PC-3 (cell line): ENCODE measurements around the gene ACP3. TPM values are rescaled to one million over a fixed set of nuclear protein-coding genes. Genes with fewer than 3 reads are reported as not detected.

Source experiments
- ATAC-seq: fragments of 200-7000 bp; cut with Tn5 transposase; 2 replicates; pipeline ENCODE4 v1.9.1; 2020; ENCODE audit warnings: mild to moderate bottlenecking, moderate library complexity
- BruUV-seq: library from RNA; stranded (reverse); fragments of 400-500 nt; replicated peaks from 2 replicates; lab custom pipeline; 2021; lab: Mats Ljungman, UMichigan
- CTCF ChIA-PET: fragments of 300-600 bp; sonication (Branson Sonifier 250); formaldehyde crosslinking; loops from one replicate; lab custom pipeline; 2022; ENCODE audit warnings: antibody characterized with exemption; lab: Charles Lee
- POLR2A ChIA-PET: fragments of 300-600 bp; sonication (Branson Sonifier 250); formaldehyde crosslinking; loops from one replicate; lab custom pipeline; 2022; ENCODE audit warnings: antibody characterized with exemption; ENCODE audit not compliant: unreplicated experiment; lab: Charles Lee
- DNase-seq: peaks from one replicate; pipeline ENCODE4 v3.0.0-alpha.2; 2015
- H2AFZ ChIP-seq: fragments of 300-600 bp; sonication (generic); 2 replicates; pipeline ENCODE4 v1.6.0; 2016; ENCODE audit warnings: antibody characterized with exemption, low read length
- H3F3A ChIP-seq: fragments of 300-600 bp; sonication (generic); one replicate; pipeline ENCODE4 v1.6.0; 2017; ENCODE audit warnings: antibody characterized with exemption, low read length, control low read depth, mild to moderate bottlenecking; ENCODE audit not compliant: unreplicated experiment
- H3K27ac ChIP-seq: fragments of 300-600 bp; sonication (generic); 2 replicates; pipeline ENCODE4 v1.5.1; 2016; ENCODE audit warnings: mild to moderate bottlenecking, low read length
- H3K27me3 ChIP-seq: fragments of 300-600 bp; sonication (generic); 2 replicates; pipeline ENCODE4 v1.6.1; 2016; ENCODE audit warnings: low read length, mixed read lengths
- H3K36me3 ChIP-seq: fragments of 300-600 bp; sonication (generic); 2 replicates; pipeline ENCODE4 v1.6.1; 2016; ENCODE audit warnings: low read depth, mixed run types, low read length, mixed read lengths
- H3K4me1 ChIP-seq: fragments of 300-600 bp; sonication (generic); 2 replicates; pipeline ENCODE4 v1.5.1; 2016; ENCODE audit warnings: low read length; ENCODE audit not compliant: insufficient read depth
- H3K4me2 ChIP-seq: fragments of 300-600 bp; sonication (generic); 2 replicates; pipeline ENCODE4 v1.6.0; 2016; ENCODE audit warnings: low read length
- H3K4me3 ChIP-seq: fragments of 300-600 bp; sonication (generic); 2 replicates; pipeline ENCODE4 v1.5.1; 2016; ENCODE audit warnings: mild to moderate bottlenecking, low read length, mixed read lengths
- H3K79me2 ChIP-seq: fragments of 300-600 bp; sonication (generic); 2 replicates; pipeline ENCODE4 v1.6.1; 2017; ENCODE audit warnings: low read length, mixed read lengths
- H3K9ac ChIP-seq: fragments of 300-600 bp; sonication (generic); 2 replicates; pipeline ENCODE4 v1.6.0; 2016; ENCODE audit warnings: mild to moderate bottlenecking, low read length
- H3K9me2 ChIP-seq: fragments of 300-600 bp; sonication (generic); replicated peaks from 2 replicates; pipeline ENCODE4 v1.6.1; 2016; ENCODE audit warnings: mixed run types, low read length, mixed read lengths
- H3K9me3 ChIP-seq: fragments of 300-600 bp; sonication (generic); 2 replicates; pipeline ENCODE4 v1.6.1; 2016; ENCODE audit warnings: low read length, mixed read lengths
- H4K20me1 ChIP-seq: fragments of 300-600 bp; sonication (generic); 2 replicates; pipeline ENCODE4 v1.6.1; 2016; ENCODE audit warnings: low read length, mixed read lengths
- EZH2 ChIP-seq: fragments of 300-600 bp; sonication (generic); IDR thresholded peaks from one replicate; pipeline ENCODE4 v1.6.1; 2017; ENCODE audit warnings: antibody characterized with exemption, mild to moderate bottlenecking, low read length; ENCODE audit not compliant: unreplicated experiment
- EZH2phosphoT487 ChIP-seq: fragments of 300-600 bp; sonication (generic); IDR thresholded peaks from 2 replicates; pipeline ENCODE4 v1.6.1; 2018; ENCODE audit warnings: mild to moderate bottlenecking, antibody characterized with exemption, low read length, borderline replicate concordance
- intact Hi-C: fragments of 100-400 bp; cut with micrococcal nuclease; formaldehyde crosslinking; loops from 2 replicates; pipeline ENCODE4 v1.9.0; 2023
- total RNA-seq: library from RNA; depleted of rRNA; stranded (reverse); fragments of >200 nt; gene quantifications from 2 replicates; pipeline ENCODE4 v1.2.3, GENCODE V29; 2014
- TF ChIP-seq, protein P1 (sequence below): fragments of 300-600 bp; sonication (generic); conservative IDR thresholded peaks from 2 replicates; pipeline ENCODE4 v1.5.1; 2017; ENCODE audit warnings: antibody characterized with exemption, low read depth, mild to moderate bottlenecking, low read length

Gene ACP3
- total RNA-seq, 1 experiment from 2014 or later, result 0.15 TPM

DNA sequence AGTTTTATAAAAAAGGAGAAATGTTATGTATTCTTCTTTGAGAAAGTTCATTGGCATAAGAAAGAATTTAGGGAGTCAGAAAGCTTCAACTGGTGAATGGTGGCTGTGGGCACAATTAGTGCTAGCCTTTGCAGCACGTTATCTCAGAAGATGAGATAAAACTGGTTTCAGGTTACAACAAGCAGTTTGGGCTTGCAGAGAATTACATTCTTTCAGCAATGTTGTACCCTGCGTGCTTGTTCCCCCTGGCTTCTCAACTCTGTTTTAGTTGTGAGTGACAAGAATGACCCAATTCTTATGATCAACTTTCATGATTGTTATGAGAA, 31.6 kb upstream of the ACP3 start:
- Histone ChIP-seq H3K27me3 (no peaks in the 10 kb centered on the region), H3K79me2 (no peaks in the 10 kb centered on the region), H4K20me1 (no peaks in the 10 kb centered on the region), H3K27ac (no peak overlapping the region), H3K4me3 (no peak overlapping the region), H3K9ac (no peak overlapping the region), H3K4me1 (no peaks in the 10 kb centered on the region), H3K9me2 (no peaks in the 10 kb centered on the region), H3F3A (no peaks in the 10 kb centered on the region), H3K36me3 (no peaks in the 10 kb centered on the region), H3K9me3 (no peaks in the 10 kb centered on the region), H3K4me2 (no peak overlapping the region), H2AFZ (no peak overlapping the region)
- BruUV-seq, result no TSS peak
- no peak for ATAC-seq
- no peak for DNase-seq
- TF ChIP-seq EZH2 (no peak), EZH2phosphoT487 (no peak)
- TF ChIP-seq, protein P1, sequence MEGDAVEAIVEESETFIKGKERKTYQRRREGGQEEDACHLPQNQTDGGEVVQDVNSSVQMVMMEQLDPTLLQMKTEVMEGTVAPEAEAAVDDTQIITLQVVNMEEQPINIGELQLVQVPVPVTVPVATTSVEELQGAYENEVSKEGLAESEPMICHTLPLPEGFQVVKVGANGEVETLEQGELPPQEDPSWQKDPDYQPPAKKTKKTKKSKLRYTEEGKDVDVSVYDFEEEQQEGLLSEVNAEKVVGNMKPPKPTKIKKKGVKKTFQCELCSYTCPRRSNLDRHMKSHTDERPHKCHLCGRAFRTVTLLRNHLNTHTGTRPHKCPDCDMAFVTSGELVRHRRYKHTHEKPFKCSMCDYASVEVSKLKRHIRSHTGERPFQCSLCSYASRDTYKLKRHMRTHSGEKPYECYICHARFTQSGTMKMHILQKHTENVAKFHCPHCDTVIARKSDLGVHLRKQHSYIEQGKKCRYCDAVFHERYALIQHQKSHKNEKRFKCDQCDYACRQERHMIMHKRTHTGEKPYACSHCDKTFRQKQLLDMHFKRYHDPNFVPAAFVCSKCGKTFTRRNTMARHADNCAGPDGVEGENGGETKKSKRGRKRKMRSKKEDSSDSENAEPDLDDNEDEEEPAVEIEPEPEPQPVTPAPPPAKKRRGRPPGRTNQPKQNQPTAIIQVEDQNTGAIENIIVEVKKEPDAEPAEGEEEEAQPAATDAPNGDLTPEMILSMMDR, result no peak
- ChIA-PET POLR2A (no interaction called here), CTCF (no interaction called here)
- intact Hi-C loops, result no loop called here

DNA sequence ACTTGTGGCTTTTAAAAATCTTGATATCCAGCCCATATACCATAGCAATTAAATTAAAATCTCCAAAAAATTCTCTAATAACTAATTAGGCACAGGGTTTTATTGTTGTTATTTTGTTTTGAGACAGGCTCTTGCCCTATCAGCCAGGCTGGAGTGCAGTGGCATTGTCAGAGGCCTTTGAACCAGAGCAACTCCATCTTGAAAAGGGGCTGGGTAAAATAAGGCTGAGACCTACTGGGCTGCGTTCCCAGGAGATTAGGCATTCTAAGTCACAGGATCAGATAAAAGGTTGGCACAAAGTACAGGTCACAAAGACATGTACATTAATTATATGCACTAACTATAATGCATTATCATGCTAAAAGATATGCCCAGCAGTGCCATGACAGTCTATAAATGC, 31.2 kb upstream of the ACP3 start:
- Histone ChIP-seq H3K9me3 (no peaks in the 10 kb centered on the region), H3K4me3 (no peak overlapping the region), H3K27me3 (no peaks in the 10 kb centered on the region), H3F3A (no peaks in the 10 kb centered on the region), H3K9ac (no peak overlapping the region), H3K4me1 (no peaks in the 10 kb centered on the region), H3K27ac (no peak overlapping the region), H4K20me1 (no peaks in the 10 kb centered on the region), H3K36me3 (no peaks in the 10 kb centered on the region), H3K4me2 (no peak overlapping the region), H3K9me2 (no peaks in the 10 kb centered on the region), H2AFZ (no peak overlapping the region), H3K79me2 (no peaks in the 10 kb centered on the region)
- BruUV-seq, result no TSS peak
- intact Hi-C loops, result no loop called here
- TF ChIP-seq EZH2 (no peak), EZH2phosphoT487 (no peak)
- TF ChIP-seq, protein P1, result no peak
- POLR2A ChIA-PET, result no interaction called here
- no peak for ATAC-seq
- DNase-seq, result no peak
- CTCF ChIA-PET, result no interaction called here

DNA sequence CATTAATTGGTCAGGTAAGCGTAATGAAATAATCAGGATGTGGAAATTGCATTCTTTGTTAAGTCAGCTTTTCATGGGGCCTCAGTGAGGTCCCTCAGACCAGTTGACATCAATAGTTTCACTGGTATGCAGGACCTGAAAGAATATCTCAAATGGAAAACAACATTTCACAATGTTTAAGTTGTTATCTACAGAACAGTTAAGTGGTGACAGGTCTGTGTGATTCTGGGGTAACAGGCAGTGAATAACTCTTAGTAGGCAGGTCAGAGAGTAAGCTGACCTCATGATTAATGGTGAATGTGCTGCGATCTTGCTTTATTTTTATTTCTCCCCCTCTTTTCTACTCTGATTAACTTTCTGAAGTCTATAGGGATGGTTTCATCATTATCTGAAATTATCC, 28.9 kb upstream of the ACP3 start:
- H3K36me3 ChIP-seq, result no peaks in the 10 kb centered on the region
- ATAC-seq (no peak), DNase-seq (no peak)
- no peaks in the 10 kb centered on the region for H3K79me2 ChIP-seq
- no peak for TF ChIP-seq EZH2
- TF ChIP-seq, protein P1, result no peak
- TF ChIP-seq EZH2phosphoT487, result no peak
- no peaks in the 10 kb centered on the region for H3K9me2 ChIP-seq
- H3K4me1 ChIP-seq, result no peaks in the 10 kb centered on the region
- intact Hi-C loops, result no loop called here
- ChIA-PET CTCF (no interaction called here), POLR2A (no interaction called here)
- H2AFZ ChIP-seq, result no peak overlapping the region
- H3K27me3 ChIP-seq, result no peaks in the 10 kb centered on the region
- no peak overlapping the region for H3K4me2 ChIP-seq
- no peaks in the 10 kb centered on the region for H3K9me3 ChIP-seq
- no peak overlapping the region for H3K4me3 ChIP-seq
- no peak overlapping the region for H3K27ac ChIP-seq
- BruUV-seq, result no TSS peak
- H3F3A ChIP-seq, result no peaks in the 10 kb centered on the region
- H3K9ac ChIP-seq, result no peak overlapping the region
- H4K20me1 ChIP-seq, result no peaks in the 10 kb centered on the region
